ENCODE results near the gene PRKAR1B.

DNA sequence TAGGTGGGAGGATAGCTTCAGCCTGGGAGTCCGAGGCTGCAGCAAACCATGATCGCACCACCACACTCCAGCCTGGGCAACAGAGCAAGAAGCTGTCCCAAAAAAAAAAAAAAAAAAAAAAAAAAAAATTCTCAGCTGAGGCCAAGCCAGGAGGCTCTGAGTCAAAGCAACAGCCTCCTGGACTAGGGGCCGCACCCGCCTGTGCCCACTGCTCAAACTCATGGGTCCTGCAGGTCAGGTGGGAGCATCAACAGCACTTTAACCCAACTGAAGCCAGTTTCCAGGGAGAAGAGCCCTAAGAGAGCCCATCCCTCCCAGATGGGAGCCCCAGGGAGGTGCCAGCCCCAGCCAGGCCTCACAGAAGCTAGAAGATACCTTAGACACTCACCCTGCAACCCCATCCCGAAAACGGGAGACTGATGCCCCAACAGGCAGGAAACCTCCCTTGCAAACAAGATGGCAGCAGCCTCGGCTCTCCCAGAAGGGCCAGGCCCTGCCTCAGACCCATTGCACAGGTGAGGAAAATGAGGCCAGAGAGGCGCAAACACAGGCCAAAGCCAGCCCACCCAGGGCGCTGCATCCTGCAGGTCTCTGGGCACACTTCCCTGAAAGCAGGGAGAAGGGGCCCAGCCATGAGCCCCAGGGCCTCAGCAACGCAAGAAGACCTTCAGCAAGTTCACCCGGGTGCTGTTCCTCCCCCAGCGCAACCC lies 218.5 kb downstream of the PRKAR1B start:
- TF ChIP-seq CTCF (IDR thresholded peaks at IDR 0.05) (no peak), POLR2A (IDR thresholded peaks at IDR 0.05) (no peak)
